HG02981 (cell line): ENCODE results near the gene PTGES.
"Not testable (repeated sequence)": the region's sequence is repeated elsewhere in the genome, so short reads cannot be mapped to it uniquely, and the experiment has no call there.

Experiments used
- ATAC-seq: cut with Tn5 transposase; IDR thresholded peaks from one replicate; pipeline ENCODE4 v1.9.1; 2021; ENCODE audit warnings: mild to moderate bottlenecking, moderate library complexity; ENCODE audit not compliant: unreplicated experiment

The PTGES gene, protein sequence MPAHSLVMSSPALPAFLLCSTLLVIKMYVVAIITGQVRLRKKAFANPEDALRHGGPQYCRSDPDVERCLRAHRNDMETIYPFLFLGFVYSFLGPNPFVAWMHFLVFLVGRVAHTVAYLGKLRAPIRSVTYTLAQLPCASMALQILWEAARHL

DNA sequence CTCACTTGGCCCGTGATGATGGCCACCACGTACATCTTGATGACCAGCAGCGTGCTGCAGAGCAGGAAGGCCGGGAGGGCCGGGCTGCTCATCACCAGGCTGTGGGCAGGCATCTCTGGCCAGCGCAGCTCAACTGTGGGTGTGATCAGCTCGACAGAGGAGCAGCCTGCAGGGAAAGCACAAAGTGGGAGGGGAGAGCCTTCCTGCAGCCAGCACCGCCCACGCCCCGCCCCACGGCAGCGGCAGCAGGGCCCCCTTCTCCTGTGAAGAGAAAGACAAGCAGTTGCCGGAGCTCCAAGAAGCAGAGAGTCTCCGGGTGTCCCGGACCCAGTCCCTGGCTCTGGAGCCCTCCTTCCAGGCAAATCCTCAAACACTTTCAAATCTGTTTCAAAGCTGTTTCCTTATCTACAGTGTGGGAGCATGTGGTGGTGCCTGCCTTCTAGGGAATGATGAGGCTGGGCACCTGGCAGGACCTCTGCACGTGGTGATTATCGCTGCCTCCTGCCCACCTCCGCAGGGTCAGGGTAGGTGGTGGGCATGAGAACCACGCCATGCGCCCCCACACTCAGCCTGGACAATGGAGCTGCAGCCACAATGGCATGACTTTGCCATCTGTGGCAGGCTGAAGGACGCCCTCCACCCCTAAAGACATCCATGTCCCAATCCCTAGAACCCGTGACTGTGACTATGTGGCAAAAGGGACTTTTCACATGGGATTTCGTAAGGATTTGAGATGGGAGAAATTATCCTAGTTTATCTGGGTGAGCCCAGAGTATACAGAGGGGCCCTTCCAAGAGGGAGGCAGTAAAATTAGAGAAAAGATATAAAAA lies at the start of gene PTGES:
Gene PTGES (minus strand): TSS at position 143 of the 830 bp plus-strand sequence. CDS start 30 bp downstream, at position 113.
- ATAC-seq, result no peak

DNA sequence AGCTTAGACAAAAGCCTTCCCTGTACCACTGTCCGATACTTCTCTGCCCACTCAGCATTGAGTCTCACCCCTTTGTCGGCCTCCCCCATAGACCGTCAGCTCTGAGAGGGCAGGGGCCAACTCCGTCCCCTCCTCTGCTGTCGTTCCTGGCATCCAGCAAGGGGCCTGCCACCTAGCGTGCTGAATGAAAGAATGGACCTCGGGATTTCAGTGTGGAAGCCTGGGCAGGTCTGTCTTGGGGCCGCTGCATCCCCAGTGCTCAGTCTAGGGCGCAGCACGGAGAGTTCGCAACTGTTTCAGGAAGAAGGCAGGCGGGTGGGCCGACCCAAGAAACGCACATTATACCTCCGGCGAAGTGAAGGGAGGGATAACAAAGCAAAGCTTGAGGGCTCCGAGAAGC lies 48.7 kb upstream of the PTGES start:
- ATAC-seq, result no peak

DNA sequence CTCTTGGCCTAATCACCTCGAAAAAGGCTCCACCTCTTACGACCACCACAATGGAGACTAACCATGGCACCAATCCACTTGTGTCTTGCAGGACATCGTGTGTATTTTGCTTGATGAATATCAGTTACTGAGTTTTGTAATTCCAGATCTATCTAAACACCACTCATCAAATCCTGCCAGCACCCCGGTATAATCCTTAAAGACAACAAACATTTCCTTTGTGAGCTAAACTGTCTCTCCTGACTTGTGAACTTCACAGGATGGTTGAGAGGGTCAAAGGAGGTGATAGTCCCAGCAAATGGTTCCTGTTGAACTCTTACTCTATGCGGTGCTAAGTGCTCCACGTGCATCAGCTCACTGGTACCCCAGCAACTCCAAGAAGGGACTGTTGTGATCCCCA lies 46.1 kb upstream of the PTGES start:
- ATAC-seq, result no peak

DNA sequence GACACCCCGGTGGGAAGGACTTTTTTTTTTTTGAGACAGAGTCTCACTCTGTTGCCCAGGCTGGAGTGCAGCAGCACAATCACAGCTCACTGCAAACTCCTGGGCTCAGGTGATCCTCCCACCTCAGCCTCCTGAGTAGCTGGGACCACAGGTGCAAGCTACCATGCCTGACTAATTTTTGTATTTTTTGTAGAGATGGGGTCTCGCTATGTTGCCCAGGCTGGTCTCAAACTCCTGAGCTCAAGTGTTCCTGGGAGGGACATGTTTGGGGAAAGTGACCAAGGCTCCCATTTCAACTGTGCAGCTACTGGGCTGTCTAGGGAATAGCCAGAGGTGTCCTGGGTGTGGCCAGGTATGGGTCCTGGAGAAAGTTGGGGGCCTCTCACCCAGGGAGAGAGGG lies 43.2 kb upstream of the PTGES start:
- ATAC-seq, result not testable (repeated sequence)

DNA sequence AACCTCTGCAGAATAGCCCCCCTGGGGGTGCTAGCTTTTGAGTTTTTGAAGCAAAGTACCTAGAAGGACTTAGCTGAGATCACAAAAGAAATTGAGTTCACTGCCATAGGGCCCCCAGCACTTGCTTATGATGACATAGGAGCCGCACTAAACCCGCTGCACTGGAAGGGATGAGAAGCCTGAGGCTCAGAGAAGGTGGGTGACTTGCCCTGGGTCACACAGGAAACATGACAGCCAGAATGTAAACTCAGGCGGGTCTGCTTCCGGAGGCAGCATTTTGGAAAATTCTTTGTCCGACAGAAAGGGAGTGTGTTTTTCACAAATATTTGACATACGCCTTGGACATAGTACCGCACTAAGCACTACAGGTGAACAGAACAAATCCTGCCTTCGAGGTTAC lies 41.7 kb upstream of the PTGES start:
- no peak for ATAC-seq

DNA sequence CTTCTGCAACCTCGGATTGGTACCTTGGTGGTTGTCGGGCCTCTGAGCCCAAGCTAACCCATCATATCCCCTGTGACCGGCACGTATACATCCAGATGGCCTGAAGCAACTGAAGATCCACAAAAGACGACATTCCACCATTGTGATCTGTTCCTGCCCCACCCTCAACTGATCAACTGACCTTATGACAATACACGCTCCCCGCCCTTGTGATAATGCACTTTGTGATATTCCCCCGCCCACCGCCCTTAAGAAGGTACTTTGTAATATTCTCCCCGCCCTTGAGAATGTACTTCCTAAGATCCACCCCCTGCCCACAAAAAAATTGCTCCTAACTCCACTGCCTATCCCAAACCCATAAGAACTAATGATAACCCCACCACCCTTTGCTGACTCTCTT lies 33.6 kb upstream of the PTGES start:
- ATAC-seq, result no peak

DNA sequence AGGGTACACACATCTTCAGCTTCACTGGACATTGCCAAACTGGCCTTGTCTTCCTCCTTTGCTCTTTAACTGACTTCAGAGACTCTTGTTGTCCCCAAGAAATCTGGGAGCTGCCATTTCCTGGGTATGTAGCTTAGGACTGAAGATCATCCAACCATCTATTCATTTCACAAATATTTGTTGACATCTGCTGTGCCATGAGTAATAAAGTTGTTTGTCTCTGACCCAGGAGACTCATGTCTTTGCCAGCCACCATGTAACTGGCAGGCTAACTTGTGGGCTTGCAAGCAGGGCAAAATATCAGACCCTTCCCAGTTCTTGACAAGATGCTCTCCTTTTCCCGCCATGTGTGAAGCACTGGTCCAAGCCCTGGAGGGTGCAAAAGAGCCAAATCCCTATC lies 33.0 kb upstream of the PTGES start:
- ATAC-seq, result no peak

DNA sequence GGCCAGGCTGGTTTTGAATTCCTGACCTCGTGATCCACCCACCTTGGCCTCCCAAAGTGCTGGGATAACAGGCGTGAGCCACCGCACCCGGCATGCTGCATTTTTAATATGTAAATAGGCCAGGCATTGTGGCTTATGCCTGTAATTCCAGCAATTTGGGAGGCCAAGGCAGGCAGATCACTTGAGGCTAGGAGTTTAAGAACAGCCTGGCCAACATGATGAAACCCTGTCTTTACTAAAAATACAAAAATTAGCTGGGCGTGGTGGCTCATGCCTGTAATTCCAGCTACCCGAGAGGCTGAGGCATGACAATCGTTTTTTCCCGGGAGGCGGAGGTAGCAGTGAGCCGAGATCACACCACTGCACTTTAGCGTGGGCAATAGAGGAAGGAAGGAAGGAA lies 32.1 kb upstream of the PTGES start:
- not testable (repeated sequence) for ATAC-seq

DNA sequence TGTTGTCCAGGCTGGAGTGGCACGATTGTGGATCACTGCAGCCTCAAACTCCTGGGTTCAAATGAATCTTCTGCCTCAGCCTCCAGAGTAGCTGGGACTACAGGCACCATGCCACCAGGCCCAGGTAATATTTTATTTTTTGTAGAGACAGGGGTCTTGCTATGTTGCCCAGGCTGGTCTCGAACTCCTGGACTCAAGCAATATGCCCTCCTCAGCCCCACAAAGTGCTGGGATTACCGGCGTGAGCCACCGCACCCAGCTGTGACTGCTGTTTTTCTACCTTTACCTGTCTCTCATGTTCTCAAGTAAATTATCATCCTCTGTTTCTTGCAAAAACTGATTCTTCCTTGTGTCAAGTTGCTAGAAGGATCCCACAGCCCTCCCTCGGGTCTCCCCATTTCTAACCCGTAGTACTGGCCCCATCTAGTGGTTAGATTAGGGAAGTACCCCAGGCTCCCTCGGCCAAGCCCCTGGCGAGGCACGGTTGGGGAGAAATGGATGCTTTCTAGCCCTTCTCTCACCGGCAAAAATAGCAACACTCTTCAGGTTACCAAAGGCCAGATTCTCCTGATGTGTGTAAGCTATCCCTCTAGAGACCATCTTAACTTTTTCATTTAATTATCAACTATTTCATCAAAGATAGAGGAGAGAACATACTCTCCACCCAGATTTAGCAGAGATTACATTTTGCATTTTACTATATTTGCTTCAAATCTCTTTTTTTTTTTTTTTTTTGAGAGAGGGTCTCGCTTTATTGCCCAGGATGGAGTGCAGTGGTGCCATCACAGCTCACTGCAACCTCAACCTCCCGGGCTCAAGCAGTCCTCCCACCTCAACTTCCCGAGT lies 30.9 kb upstream of the PTGES start:
- ATAC-seq, result no peak

DNA sequence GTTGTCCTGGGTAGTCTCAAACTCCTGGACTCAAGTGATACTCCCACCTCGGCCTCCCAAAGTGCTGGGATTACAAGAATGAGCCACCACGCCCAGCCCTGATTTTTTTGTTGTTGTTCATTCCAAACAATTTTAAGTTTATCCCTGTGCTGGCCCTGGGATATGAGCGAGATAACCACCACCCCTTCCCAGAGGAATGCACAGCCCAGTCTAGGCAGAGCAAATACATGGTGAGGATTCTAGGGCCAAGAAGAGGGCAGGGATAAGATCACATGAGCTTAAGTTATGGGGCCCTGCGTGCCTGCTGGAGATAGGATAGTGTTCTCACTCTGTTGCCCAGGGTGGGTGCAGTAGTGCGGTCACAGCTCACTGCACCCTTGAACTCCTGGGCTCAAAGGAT lies 29.1 kb upstream of the PTGES start:
- no peak for ATAC-seq

DNA sequence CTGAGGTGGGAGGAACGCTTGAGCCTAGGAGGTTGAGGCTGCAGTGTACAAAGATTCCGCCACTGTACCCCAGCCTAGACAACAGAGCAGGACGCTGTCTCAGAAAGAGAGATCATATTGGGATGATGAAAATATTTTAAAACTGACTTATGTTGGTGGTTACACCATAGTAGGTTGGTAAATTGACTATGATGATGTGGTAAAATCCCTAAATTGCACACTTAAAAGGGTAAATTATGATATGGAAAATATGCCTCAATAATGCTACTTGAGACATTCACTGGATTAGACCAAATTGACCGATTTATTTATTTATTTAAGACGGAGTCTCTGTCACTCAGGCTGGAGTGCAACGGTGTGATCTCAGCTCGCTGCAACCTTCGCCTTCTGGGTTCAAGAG lies 28.3 kb upstream of the PTGES start:
- ATAC-seq, result no peak

DNA sequence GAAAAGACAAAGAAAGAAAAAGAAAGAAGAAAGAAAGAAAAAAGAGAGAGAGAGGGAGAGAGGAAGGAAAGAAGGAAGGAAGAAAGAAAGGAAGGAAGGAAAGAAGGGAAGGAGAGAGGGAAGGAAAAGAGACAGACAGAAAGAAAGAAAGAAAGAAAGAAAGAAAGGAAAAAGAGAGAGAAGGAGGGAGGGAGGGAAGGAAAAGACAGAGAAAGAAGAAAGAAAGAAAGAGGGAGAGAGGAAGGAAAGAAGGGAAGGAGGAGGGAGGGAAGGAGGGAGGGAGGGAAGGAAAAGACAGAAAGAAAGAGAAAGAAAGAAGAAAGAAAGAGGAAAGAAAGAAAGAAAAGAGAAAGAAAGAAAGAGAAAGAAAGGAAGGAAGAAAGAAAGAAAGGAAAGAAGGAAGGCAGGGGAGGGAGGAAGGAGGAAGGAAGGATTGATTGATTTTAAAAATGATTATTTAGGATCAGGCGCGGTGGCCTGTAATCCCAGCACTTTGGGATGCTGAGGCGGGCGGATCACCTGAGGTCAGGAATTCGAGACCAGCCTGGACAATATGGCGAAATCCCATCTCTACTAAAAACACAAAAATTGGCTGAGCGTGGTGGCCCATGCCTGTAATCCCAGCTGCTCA lies 26.8 kb upstream of the PTGES start:
- ATAC-seq, result no peak

DNA sequence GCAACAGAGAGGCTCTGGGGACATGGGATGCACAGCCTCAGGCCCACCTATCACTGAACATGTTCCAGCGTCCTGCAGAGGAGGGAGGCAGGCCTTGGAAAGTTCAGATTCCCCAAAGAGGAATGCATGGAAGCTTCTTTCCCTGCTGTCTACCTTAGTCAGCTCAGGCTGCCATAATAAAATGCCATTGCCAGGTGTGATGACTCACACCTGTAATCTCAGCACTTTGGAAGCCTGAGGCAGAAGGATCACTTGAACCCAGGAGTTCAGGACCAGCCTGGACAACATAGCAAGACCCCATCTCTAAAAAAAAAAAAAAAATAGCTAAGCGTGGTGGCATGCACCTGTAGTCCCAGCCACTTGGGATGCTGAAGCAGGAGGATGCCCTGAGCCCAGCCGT lies 25.6 kb upstream of the PTGES start:
- ATAC-seq, result no peak

DNA sequence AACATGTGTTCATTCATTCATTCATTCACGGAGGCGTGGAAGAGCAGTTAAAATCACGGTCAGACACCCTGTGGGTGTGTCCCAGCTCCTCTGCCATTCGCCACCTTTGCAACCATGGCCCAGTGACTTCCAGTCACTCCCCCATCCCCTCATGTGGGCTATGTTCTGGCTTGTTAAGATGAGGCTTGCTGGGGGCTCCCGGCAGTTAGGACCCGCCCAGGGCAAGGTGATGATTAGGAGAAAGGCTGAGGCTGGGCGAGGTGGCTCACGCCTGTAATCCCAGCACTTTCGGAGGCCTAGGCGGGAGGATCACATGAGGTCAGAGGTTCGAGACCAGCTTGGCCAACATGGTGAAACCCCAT lies 24.9 kb upstream of the PTGES start:
- no peak for ATAC-seq

DNA sequence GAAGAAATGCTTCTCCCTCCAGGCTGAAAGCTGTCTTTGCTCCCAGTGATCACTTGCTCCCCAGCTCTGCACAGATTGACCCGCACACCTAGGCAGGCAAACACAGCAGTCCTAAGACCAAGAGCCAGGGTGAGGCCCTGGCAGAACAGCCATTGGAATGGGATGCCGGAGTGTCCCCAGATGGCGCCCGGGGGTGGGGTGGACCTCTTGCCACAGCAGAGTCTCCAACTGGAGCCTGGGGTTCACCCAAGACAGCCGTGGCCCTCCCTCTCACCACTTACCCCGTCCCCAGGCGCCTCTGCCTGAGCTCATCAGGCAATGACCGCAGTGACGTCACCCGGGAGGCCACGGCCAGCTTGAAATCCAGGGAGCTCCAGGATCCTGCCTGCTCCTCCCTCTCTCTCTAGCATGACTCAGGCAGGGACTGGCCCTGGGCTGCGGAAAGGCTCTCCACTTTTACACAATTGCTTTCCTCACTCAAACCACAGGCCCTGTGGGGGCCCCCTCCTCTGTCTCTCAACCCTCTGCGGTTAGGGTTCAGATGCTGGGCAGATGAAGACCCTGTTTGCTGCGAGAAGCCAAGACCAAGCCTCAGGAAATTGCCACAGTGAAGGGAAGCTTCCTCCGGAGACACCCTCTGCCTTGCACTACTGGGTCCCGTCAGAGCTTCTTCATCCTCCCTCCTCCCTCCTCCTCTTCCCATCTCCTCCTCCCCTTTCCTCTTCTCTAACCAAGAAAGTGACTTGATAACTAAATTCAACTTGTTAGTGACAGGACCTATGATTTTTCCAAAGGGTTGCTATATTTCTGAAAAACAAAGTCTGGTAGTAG lies 24.3 kb upstream of the PTGES start:
- no peak for ATAC-seq

DNA sequence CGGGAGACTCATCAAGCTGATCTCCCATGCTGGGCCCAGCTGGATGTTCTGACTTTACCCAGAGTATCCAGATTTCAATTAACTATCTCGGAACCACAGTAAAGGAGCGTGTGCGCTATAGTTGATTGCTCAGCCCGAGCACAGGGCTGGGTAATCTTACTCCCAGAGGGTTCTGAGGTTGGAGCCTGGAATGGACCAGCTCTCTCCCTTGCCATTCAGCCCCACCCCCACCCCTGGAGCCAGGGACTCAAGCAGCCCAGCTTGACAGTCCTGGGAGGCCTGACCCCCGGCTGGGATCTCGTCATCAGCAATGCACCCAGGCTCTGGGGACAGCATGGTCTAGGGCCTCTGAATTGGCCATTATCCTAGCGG lies 23.7 kb upstream of the PTGES start:
- ATAC-seq, result no peak

DNA sequence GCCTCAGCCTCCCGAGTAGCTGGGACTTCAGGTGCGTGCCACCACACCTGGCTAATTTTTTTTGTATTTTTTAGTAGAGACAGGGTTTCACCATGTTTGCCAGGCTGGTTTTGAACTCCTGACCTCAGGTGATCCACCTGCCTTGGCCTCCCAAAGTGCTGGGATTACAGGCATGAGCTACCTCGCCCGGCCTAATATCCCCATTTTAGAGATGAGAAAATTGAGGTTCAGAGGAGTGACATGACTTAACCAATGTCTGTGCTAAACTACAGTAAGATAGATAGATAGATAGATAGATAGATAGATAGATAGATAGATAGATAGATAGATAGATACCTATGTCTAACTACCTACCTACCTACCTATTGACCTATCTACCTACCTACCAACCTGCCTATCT lies 23.3 kb upstream of the PTGES start:
- ATAC-seq, result not testable (repeated sequence)

DNA sequence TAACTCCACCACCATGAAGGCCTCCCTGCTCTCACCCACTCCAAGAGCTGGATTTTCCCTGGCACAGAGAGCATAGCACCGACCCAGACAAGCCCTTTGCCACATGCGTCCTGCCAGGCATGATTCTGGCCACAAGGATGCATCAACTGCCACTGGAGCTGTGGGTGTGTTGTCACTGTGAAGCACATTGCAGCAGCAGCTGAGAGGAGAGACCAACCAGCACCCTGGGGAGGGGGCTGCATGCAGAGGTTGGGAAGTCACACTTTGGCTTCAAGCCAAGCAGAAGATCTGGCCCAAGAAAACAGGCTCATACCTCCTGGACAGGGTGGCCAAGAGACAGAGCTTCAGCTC lies 22.6 kb upstream of the PTGES start:
- no peak for ATAC-seq

DNA sequence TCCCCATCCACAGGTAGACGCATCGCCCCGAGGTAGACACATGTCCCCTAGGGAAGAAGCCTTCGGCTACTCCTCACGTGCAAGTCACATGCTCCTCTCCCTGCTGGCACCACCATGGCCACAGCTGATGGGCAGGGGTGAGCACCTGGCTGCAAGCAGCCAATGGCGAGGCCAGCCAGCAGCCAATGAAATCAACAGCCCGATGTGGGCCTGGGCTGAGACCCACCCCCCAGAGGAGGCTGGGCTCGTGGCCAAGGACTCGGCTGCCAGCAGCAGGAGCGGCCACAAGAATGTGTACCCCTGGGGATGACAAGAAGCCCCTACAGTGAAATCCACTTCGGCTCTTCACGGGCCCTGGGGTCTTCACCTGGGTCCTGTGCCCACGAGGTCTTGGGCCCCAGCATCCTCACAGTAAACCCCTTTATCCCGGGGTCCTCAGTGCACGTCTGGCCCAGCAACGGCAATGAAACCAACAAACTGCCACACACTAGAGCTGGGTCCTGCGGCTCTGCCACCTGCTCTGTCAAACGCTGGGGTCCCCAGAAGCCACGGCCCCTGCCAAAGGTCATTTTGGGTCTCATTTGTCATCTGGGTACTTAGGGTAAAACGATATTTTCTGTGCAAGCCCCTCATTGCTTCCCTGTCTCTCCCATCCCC lies 22.1 kb upstream of the PTGES start:
- ATAC-seq, result no peak
